Neural cell (in vitro differentiated cells): ENCODE data around the gene SLC10A7. TPM values are rescaled to one million over a fixed set of nuclear protein-coding genes. Genes with fewer than 3 reads are reported as not detected.

ENCODE experiments used
- H2AFZ ChIP-seq: fragments of 200-600, 300-800 bp; sonication (generic), shearing (Covaris generic); 2 replicates; pipeline ENCODE4 v1.6.0; 2014; ENCODE audit warnings: low read depth, mild to moderate bottlenecking, antibody characterized with exemption, low read length, moderate library complexity
- H3F3A ChIP-seq: fragments of 200-600 bp; shearing (Covaris generic); 2 replicates; pipeline ENCODE4 v1.6.1; 2016; ENCODE audit warnings: mild to moderate bottlenecking, moderate library complexity, mixed read lengths, antibody characterized with exemption, low read length; ENCODE audit not compliant: insufficient read depth, poor library complexity, severe bottlenecking
- H3K27ac ChIP-seq: fragments of 200-600, 300-800 bp; sonication (generic), shearing (Covaris generic); 2 replicates; pipeline ENCODE4 v1.5.1; 2014; ENCODE audit warnings: mild to moderate bottlenecking, low read length, moderate library complexity
- H3K27me3 ChIP-seq: fragments of 300-800, 200-600 bp; sonication (generic), shearing (Covaris generic); 2 replicates; pipeline ENCODE4 v1.6.0; 2014; ENCODE audit warnings: mild to moderate bottlenecking, low read depth, low read length, moderate library complexity; ENCODE audit not compliant: insufficient read depth
- H3K36me3 ChIP-seq: fragments of 300-800, 200-600 bp; sonication (generic), shearing (Covaris generic); 2 replicates; pipeline ENCODE4 v1.5.1; 2014; ENCODE audit warnings: mild to moderate bottlenecking, antibody characterized with exemption, low read length, moderate library complexity; ENCODE audit not compliant: insufficient read depth
- H3K4me2 ChIP-seq: fragments of 300-800, 200-600 bp; sonication (generic), shearing (Covaris generic); 2 replicates; pipeline ENCODE4 v1.6.0; 2014; ENCODE audit warnings: mild to moderate bottlenecking, low read length
- H3K4me3 ChIP-seq: fragments of 300-800, 200-600 bp; sonication (generic), shearing (Covaris generic); 2 replicates; pipeline ENCODE4 v1.5.1; 2014; ENCODE audit warnings: mild to moderate bottlenecking, low read length, moderate library complexity
- H3K79me2 ChIP-seq: fragments of 200-600 bp; shearing (Covaris generic); replicated peaks from 2 replicates; pipeline ENCODE4 v1.6.0; 2014; ENCODE audit warnings: mild to moderate bottlenecking, low read length, moderate library complexity; ENCODE audit not compliant: insufficient read depth
- H3K9ac ChIP-seq: fragments of 300-800, 200-600 bp; sonication (generic), shearing (Covaris generic); 2 replicates; pipeline ENCODE4 v1.6.1; 2016; ENCODE audit warnings: mild to moderate bottlenecking, low read length, mixed read lengths
- H3K9me2 ChIP-seq: fragments of 200-600 bp; shearing (Covaris generic); 2 replicates; pipeline ENCODE4 v1.6.1; 2016; ENCODE audit warnings: mild to moderate bottlenecking, low read length, mixed read lengths; ENCODE audit not compliant: insufficient read depth
- H3K9me3 ChIP-seq: fragments of 200-600, 300-800 bp; sonication (generic), shearing (Covaris generic); 2 replicates; pipeline ENCODE4 v1.6.1; 2016; ENCODE audit warnings: mild to moderate bottlenecking, mixed run types, low read length, moderate library complexity, mixed read lengths
- H4K20me1 ChIP-seq: fragments of 200-600 bp; shearing (Covaris generic); 2 replicates; pipeline ENCODE4 v1.6.1; 2016; ENCODE audit warnings: mild to moderate bottlenecking, mixed run types; ENCODE audit not compliant: insufficient read depth
- CTCF ChIP-seq: fragments of 450-650 bp; IDR thresholded peaks from 2 replicates; pipeline ENCODE4 v1.5.1; 2014; ENCODE audit warnings: antibody characterized with exemption, mild to moderate bottlenecking, moderate library complexity; ENCODE audit not compliant: poor library complexity, severe bottlenecking
- EP300 ChIP-seq: fragments of 450-650 bp; conservative IDR thresholded peaks from 2 replicates; pipeline ENCODE4 v1.6.1; 2014; ENCODE audit warnings: antibody characterized with exemption, mild to moderate bottlenecking, moderate library complexity; ENCODE audit not compliant: poor library complexity, severe bottlenecking
- EZH2 ChIP-seq: fragments of 200-600, 300-800 bp; shearing (Covaris generic), sonication (generic); IDR thresholded peaks from 2 replicates; pipeline ENCODE4 v1.6.1; 2014; ENCODE audit warnings: antibody characterized with exemption, low read length, borderline replicate concordance, mild to moderate bottlenecking; ENCODE audit not compliant: insufficient read depth, poor library complexity, severe bottlenecking
- MXI1 ChIP-seq: fragments of 450-650 bp; conservative IDR thresholded peaks from 2 replicates; pipeline ENCODE4 v1.6.1; 2014; ENCODE audit warnings: antibody characterized with exemption, mild to moderate bottlenecking; ENCODE audit not compliant: poor library complexity, severe bottlenecking
- POLR2AphosphoS5 ChIP-seq: IDR thresholded peaks from 2 replicates; pipeline ENCODE4 v1.6.1; 2012
- RAD21 ChIP-seq: fragments of 450-650 bp; conservative IDR thresholded peaks from 2 replicates; pipeline ENCODE4 v1.6.1; 2014; ENCODE audit warnings: antibody characterized with exemption, mild to moderate bottlenecking, moderate library complexity
- REST ChIP-seq: IDR thresholded peaks from 2 replicates; pipeline ENCODE4 v1.6.1; 2012; ENCODE audit warnings: borderline replicate concordance
- SMC3 ChIP-seq: fragments of 450-650 bp; conservative IDR thresholded peaks from 2 replicates; pipeline ENCODE4 v1.6.1; 2014; ENCODE audit warnings: antibody characterized with exemption, mild to moderate bottlenecking, moderate library complexity; ENCODE audit not compliant: poor library complexity
- TAF1 ChIP-seq: IDR thresholded peaks from 2 replicates; pipeline ENCODE4 v1.6.1; 2012; ENCODE audit warnings: low read depth
- polyA plus RNA-seq: library from polyadenylated mRNA; depleted of rRNA; stranded (reverse); fragments of >200 nt; gene quantifications from 2 replicates; pipeline ENCODE4 v1.2.3, GENCODE V29; 2014

The SLC10A7 gene
- polyA plus RNA-seq, 1 donor from 2014 or later: 5.5 TPM

- Histone ChIP-seq H3K79me2 (no peaks in the 10 kb centered on the region), H3K36me3 (no peaks in the 10 kb centered on the region), H2AFZ (no peak overlapping the region), H4K20me1 (no peaks in the 10 kb centered on the region), H3K9me2 (no peaks in the 10 kb centered on the region), H3K9me3 (no peaks in the 10 kb centered on the region), H3F3A (no peaks in the 10 kb centered on the region), H3K9ac (no peak overlapping the region), H3K4me3 (no peak overlapping the region), H3K27me3 (no peaks in the 10 kb centered on the region), H3K27ac (no peak overlapping the region), H3K4me2 (no peak overlapping the region)
- TF ChIP-seq REST (no peak), CTCF (no peak), RAD21 (no peak), EP300 (no peak), TAF1 (no peak), SMC3 (no peak), POLR2AphosphoS5 (no peak), EZH2 (no peak), MXI1 (no peak)
Measured at GRCh38 chr4:146506272-146506671, 15.5 kb downstream of the SLC10A7 start.

DNA sequence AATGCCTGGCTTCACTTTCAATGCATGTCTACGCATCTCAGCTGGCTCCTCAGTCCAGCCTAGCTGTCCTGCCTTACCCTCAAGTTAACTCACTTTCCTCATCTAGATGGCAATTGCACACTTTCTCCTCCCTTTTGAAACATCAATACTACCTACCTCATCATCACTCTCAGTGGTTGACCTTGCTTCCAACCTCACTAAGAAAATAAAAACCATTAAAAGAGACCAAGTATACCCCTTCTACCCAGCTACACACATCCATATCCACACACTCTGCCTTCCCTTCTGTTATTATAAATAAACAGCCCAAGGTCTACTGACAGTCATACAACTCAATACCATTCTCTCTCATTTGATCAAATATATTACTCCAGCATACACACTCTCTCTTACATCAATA lies 21.5 kb downstream of the SLC10A7 start:
- TF ChIP-seq MXI1 (no peak), POLR2AphosphoS5 (no peak), EP300 (no peak), EZH2 (no peak)
- Histone ChIP-seq H3K4me3 (no peak overlapping the region), H4K20me1 (no peaks in the 10 kb centered on the region), H3K9ac (no peak overlapping the region), H2AFZ (no peak overlapping the region), H3K79me2 (no peaks in the 10 kb centered on the region), H3K27ac (no peak overlapping the region), H3K9me3 (no peaks in the 10 kb centered on the region), H3K9me2 (no peaks in the 10 kb centered on the region), H3K27me3 (no peaks in the 10 kb centered on the region), H3K4me2 (no peak overlapping the region), H3F3A (no peaks in the 10 kb centered on the region), H3K36me3 (no peaks in the 10 kb centered on the region)

GRCh38 chr4:146498291-146498690 lies 23.4 kb downstream of the SLC10A7 start:
- Histone ChIP-seq H3K27ac (no peak overlapping the region), H3K9ac (no peak overlapping the region), H2AFZ (no peak overlapping the region), H3K79me2 (no peaks in the 10 kb centered on the region), H3F3A (no peaks in the 10 kb centered on the region), H3K4me3 (no peak overlapping the region), H3K9me3 (no peaks in the 10 kb centered on the region), H3K36me3 (no peaks in the 10 kb centered on the region), H3K4me2 (no peak overlapping the region), H4K20me1 (no peaks in the 10 kb centered on the region), H3K9me2 (no peaks in the 10 kb centered on the region), H3K27me3 (no peaks in the 10 kb centered on the region)
- TF ChIP-seq EZH2: no peak
- no peak for TF ChIP-seq EP300
- TF ChIP-seq CTCF: no peak
- TF ChIP-seq POLR2AphosphoS5: no peak
- TF ChIP-seq REST: no peak
- TF ChIP-seq TAF1: no peak
- no peak for TF ChIP-seq RAD21
- TF ChIP-seq MXI1: no peak
- no peak for TF ChIP-seq SMC3
